ENCODE measurements around the gene FAM89B. TPM values are rescaled to one million over a fixed set of nuclear protein-coding genes. Genes with fewer than 3 reads are reported as not detected.

Gene FAM89B
- polyA plus RNA-seq, 1 donor (not counting 4 experiments of a cell fraction or from before 2014, with no cell fraction given), result 11.5 TPM

- peaks cover 3 to 15% of the 10 kb centered on the region in 2 experiments for H3K36me3 ChIP-seq (ENCODE audit: control insufficient read depth in 2 of 2, extremely low read depth in 1 of 2, insufficient read depth in 2 of 2, low read length in 2 of 2)
- H3K9me3 ChIP-seq (ENCODE audit: control insufficient read depth, low read depth, low read length), result no peaks in the 10 kb centered on the region
- TF ChIP-seq CTCF (optimal IDR thresholded peaks at IDR 0.05 in 1 of 3, IDR thresholded peaks at IDR 0.05 in 1 of 3, conservative IDR thresholded peaks at IDR 0.05 in 1 of 3; ENCODE audit: extremely low read depth in 1 of 3, insufficient read depth in 2 of 3, low read length in 3 of 3) (no peak), EZH2 (IDR thresholded peaks at IDR 0.05; ENCODE audit: low read length) (no peak)
- no peak overlapping the region for H3K9ac ChIP-seq (ENCODE audit: control insufficient read depth, extremely low read depth, insufficient read depth, low read length)
- H3K27me3 ChIP-seq (ENCODE audit: control insufficient read depth, extremely low read depth, insufficient read depth, low read length), result no peaks in the 10 kb centered on the region
- no peak overlapping the region for H3K4me2 ChIP-seq (ENCODE audit: control insufficient read depth, extremely low read depth, insufficient read depth, low read depth, low read length)
- DNase-seq (ENCODE audit: low read depth, low spot score) (no peak), FAIRE-seq (no peak)
- H3K9me1 ChIP-seq (ENCODE audit: control insufficient read depth, extremely low read depth, insufficient read depth, low read length), result no peaks in the 10 kb centered on the region
- dilution Hi-C loops (cut with MboI; ENCODE audit: extremely low pct_ligation_motif_present, low sequenced_read_pairs), result no loop called here
- H3K4me1 ChIP-seq (ENCODE audit: control insufficient read depth, extremely low read depth, insufficient read depth, low read length), result peaks cover 27% of the 10 kb centered on the region
- H3K4me3 ChIP-seq (ENCODE audit: control insufficient read depth in 2 of 3, extremely low read depth in 1 of 3, insufficient read depth in 2 of 3, low read depth in 1 of 3, low read length in 3 of 3), result no peak overlapping the region
- H3K79me2 ChIP-seq (ENCODE audit: control insufficient read depth, insufficient read depth, low read length), result no peaks in the 10 kb centered on the region
- H2AFZ ChIP-seq (ENCODE audit: control insufficient read depth, low read length), result no peak overlapping the region
- no peaks in the 10 kb centered on the region for H4K20me1 ChIP-seq (ENCODE audit: control insufficient read depth, extremely low read depth, insufficient read depth, low read length)
- no peak overlapping the region for H3K27ac ChIP-seq (ENCODE audit: control insufficient read depth, insufficient read depth, low read length)
Observed at GRCh38 chr11:65595131-65595530, 22.8 kb downstream of the FAM89B start.

- Histone ChIP-seq H3K4me3 (ENCODE audit: control insufficient read depth in 2 of 3, extremely low read depth in 1 of 3, insufficient read depth in 2 of 3, low read depth in 1 of 3, low read length in 3 of 3) (no peak within 1 kb of the TSS), H3K79me2 (ENCODE audit: control insufficient read depth, insufficient read depth, low read length) (no peaks in the 10 kb centered on the region), H2AFZ (ENCODE audit: control insufficient read depth, low read length) (no peak within 1 kb of the TSS), H3K9me1 (ENCODE audit: control insufficient read depth, extremely low read depth, insufficient read depth, low read length) (no peaks in the 10 kb centered on the region), H3K36me3 (ENCODE audit: control insufficient read depth in 2 of 2, extremely low read depth in 1 of 2, insufficient read depth in 2 of 2, low read length in 2 of 2) (peaks cover 3 to 11% of the 10 kb centered on the region in 2 experiments), H4K20me1 (ENCODE audit: control insufficient read depth, extremely low read depth, insufficient read depth, low read length) (no peaks in the 10 kb centered on the region), H3K4me1 (ENCODE audit: control insufficient read depth, extremely low read depth, insufficient read depth, low read length) (peaks cover 27% of the 10 kb centered on the region), H3K4me2 (ENCODE audit: control insufficient read depth, extremely low read depth, insufficient read depth, low read depth, low read length) (no peak within 1 kb of the TSS), H3K9ac (ENCODE audit: control insufficient read depth, extremely low read depth, insufficient read depth, low read length) (no peak within 1 kb of the TSS), H3K27ac (ENCODE audit: control insufficient read depth, insufficient read depth, low read length) (no peak within 1 kb of the TSS), H3K9me3 (ENCODE audit: control insufficient read depth, low read depth, low read length) (no peaks in the 10 kb centered on the region), H3K27me3 (ENCODE audit: control insufficient read depth, extremely low read depth, insufficient read depth, low read length) (no peaks in the 10 kb centered on the region)
- dilution Hi-C loops (cut with MboI; ENCODE audit: extremely low pct_ligation_motif_present, low sequenced_read_pairs), result no loop called here
- no peak for TF ChIP-seq EZH2 (IDR thresholded peaks at IDR 0.05; ENCODE audit: low read length)
- no peak for TF ChIP-seq CTCF (optimal IDR thresholded peaks at IDR 0.05 in 1 of 3, IDR thresholded peaks at IDR 0.05 in 1 of 3, conservative IDR thresholded peaks at IDR 0.05 in 1 of 3; ENCODE audit: extremely low read depth in 1 of 3, insufficient read depth in 2 of 3, low read length in 3 of 3)
- no peak for FAIRE-seq
- DNase-seq (ENCODE audit: low read depth, low spot score), result no peak
Observed at GRCh38 chr11:65595543-65596281, 23.4 kb downstream of the FAM89B start, which contains the start of gene KCNK7. Gene KCNK7, minus strand, starts transcription at chr11:65595800. Its CDS starts 28 bp downstream, at chr11:65595772.

Measured in keratinocyte (primary cell).